GM21723 (cell line): ENCODE data around the gene GALNT11.
"Not testable (repeated sequence)": the region's sequence is repeated elsewhere in the genome, so short reads cannot be mapped to it uniquely, and the experiment has no call there.

Source experiments
- ATAC-seq: cut with Tn5 transposase; IDR thresholded peaks from one replicate; pipeline ENCODE4 v1.9.1; 2021; ENCODE audit warnings: mild to moderate bottlenecking, moderate library complexity; ENCODE audit not compliant: unreplicated experiment

Gene GALNT11

DNA sequence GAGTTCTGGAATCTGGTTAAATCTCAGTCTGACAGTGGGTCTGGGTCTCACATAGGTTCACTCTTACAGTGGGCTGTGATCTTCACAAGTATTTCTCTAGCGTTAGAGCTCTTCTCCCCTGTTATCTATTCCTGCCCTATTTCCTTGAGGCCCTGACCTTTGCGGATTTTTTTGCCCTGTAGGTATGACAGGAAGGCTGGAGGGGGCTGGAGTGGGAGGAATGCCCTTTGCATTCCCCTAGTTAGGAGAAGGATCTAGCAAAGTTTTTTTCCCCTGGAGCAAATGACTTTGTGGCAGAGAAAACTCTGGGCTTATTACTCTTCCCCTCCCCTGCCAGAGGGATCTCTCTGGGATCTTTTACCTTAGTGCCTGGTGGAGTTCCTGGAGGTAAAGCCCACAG, 49.2 kb downstream of the GALNT11 start:
- no peak for ATAC-seq

DNA sequence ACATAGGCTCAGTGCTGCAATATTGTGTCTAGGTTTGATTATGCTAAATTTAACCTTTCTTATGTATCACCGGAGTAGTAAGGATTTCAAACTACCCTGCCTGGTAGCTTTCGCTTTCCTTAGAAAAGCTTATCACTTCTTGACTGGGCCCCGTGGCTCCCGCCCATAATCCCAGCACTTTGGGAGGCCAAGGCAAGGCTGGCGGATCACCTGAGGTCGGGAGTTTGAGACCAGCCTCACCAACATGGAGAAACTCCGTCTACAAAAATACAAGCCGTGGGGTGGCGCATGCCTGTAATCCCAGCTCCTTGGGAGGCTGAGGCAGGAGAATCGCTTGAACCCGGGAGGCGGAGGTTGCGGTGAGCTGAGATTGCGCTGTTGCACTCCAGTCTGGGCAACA, 49.9 kb downstream of the GALNT11 start:
- ATAC-seq = not testable (repeated sequence)

DNA sequence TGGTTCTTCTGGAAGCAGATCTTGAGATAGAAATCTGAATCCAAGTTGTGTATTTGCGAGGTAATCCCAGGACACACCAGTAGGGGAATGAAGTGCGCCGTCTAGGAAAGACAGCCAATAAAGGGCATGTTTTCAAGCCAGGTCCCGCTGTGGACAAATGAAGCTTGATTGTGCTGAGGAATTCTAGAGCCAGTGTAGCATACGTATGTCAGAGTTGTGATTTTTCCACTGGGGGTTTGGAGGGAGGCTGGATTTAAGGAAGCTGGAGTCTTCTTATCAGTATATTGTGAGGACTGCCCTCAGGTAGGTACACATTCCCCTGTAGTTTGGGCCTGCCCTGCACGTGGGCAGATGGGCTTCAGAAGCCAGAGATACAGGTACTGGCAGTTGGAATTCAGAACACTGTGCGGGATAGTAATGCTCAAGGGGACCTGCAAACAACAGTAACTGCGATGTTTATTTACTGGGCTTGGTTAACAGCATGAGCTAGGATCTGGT, 50.9 kb downstream of the GALNT11 start:
- no peak for ATAC-seq

DNA sequence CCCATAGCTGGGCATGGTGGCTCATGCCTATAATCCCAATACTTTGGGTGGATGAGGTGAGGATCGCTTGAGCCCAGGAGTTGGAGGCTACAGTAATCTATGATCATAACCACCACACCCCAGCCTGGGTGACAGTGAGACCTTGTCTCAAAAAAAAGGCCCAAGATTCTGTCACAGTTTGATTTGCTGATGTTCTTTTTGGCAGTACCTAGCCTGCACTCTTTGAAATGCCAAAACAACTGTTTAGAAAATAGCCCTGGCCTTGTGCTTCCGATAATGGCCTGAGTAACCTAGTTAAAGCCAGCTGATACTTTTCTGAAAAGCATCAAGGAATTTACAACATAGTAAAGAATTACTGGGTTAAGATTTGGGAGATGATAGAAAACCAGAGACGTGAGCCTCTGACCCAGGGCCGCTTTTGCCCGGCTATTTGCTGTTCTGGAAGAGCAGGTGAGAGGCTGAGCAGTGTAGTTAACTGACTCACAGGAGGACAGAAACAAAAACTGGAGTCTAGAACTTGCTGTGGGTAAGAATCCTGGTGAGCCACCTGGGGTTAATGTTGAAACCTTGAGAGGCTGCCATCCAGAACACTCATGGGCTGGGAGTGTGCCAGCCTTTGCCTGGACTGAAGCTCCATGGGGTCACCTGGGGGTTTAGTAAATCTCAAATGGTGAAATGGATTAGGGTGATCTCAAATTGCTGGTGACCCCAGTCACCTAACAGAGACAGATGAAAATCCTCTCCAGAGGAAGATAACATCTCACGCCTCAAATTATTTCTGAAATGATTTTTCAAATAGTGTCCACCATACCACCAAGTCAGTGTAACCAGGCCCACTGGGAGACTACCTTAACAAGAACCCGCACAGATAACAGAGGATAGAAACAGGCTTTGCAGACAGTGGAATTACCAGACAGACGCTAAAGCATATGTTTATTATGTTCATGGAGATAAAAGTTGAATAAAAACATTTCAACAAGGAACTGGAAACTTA, 51.8 kb downstream of the GALNT11 start:
- ATAC-seq = no peak

DNA sequence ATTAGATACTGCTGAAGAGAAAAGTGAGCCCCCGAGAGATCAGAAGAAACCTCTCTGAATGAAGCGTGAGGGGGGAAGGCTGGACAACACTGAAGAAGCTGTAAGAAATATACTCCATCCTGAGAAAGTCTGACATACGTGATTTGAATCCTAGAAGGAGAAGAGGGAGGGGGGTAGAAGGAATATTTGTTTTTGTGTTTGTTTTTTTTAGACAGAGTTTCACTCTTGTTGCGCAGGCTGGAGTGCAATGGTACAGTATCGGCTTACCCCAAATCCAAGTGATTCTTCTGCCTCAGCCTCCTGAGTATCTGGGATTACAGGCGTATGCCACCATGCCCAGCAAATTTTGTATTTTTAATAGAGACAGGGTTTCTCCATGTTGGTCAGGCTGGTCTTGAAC, 52.6 kb downstream of the GALNT11 start:
- no peak for ATAC-seq

DNA sequence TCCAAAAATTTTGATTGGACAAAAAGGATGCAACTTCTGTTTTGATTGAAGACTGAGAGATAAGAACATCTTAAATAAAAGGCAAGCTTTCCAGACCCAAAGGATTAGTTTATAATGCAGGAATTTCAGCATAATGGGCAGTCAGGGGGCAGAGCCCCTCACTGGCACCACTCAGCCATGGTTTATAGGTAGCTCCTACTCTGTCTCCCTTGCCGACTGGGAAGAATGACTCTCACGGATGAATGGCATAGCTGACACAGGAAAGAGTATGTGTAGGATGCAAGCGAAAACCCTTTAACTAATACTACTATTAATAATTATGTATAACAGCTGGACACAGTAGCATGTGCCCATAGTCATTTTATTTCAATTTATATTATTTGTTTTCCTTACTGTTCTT, 53.3 kb downstream of the GALNT11 start:
- no peak for ATAC-seq

DNA sequence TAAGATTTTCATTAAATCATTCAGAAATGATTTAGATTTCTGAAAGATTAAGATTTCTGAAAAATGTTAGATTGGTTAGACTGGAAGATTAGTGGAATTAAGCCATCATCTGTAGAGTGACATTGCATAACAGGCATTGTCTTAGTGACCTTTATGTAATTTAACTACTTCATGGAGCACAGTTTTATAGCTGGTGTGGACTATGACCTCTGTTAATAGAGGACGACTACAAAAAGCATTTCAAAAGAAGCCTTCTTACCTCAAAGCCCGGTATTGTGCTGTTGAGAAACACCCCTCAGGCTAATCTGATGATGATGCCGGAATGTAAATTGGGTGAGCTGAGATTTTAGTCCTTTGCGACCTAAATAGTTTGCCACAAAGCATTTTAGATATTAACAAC, 55.6 kb downstream of the GALNT11 start:
- ATAC-seq = no peak

DNA sequence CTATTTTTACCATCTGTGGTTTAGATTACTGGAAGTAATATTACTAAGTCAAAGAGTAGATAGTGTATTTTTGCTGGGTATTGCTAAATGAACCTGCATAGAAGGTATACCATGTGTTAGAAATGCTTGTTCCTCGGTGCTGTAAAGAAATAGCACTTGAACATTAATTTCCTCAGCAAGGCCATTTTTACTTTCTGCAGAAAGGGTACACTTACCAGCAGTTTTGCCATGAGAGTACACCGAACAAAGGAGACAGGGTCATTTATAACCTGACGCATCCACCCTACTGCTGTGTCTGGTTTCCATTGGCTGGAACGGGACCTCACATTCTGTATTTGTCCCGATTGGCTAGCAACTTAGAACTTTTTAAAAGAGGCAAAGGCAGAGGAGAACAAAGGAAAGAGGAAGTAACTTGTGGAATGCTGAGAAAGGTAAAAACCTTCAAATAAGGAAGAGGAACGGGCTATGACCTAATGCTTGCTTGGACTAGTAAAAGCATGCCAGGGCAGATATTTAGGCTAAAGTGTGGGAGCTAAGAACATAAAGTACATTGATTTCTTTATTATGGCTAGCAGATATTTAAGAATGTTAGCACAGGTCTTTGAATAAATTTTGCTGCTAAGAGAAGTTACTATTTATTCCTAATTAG, 56.7 kb downstream of the GALNT11 start:
- ATAC-seq = not testable (repeated sequence)

DNA sequence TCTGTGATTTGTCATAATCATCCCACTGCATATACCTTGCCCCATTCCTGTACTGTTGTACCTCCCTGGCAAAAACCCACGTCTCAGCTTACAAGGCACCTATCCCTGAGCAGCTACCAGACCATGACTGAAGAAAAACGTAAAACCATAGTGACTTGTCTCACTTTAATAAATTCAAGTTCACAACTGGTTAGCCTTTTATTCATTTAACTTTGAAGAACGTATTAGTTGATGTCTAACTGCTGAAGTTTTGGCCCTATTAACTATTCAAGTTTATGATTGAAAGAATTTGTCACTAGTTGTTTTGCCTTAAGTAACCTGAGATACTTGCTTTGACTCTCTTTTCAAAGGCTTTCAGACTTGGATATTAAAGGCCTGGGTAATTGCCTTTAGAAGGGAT, 59.7 kb downstream of the GALNT11 start:
- no peak for ATAC-seq

DNA sequence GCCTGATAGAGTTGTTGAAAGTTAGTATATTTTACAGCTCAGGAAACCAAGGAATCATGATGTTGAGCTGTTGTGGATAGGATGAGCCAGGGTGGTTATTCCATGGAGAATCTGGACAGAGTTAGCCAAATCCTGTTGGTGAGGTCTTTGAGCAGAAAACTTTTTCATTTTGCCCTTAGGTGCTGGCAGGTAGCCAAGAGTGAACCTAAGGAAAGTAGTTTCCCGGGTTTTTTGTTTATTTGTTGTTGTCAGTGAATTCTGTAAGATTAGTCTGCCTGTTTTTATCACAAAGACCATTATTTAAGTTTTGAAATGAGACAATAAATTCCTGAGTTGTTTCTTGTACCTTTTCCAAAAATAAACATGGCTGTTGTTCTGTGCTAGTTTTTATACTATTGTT, 61.0 kb downstream of the GALNT11 start:
- ATAC-seq = no peak

DNA sequence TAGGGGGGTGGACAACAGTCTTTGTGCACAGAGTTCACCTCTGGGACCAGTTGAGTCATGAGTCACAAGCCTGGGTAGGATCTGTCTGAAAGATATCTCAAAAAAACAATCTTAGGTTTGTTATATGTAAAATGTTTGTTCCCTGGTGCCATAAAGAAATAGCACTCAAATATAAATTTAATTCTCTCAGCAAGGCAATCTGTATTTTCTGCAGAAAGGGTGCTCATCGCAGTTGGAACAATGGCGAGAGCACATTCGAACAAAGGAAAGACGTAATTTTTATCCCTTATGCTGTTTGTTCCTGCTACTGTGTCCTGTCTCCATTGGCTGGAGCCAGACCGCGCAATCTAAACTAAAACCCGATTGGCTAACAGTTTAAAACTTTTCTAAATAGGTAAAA, 63.7 kb downstream of the GALNT11 start:
- ATAC-seq = no peak

DNA sequence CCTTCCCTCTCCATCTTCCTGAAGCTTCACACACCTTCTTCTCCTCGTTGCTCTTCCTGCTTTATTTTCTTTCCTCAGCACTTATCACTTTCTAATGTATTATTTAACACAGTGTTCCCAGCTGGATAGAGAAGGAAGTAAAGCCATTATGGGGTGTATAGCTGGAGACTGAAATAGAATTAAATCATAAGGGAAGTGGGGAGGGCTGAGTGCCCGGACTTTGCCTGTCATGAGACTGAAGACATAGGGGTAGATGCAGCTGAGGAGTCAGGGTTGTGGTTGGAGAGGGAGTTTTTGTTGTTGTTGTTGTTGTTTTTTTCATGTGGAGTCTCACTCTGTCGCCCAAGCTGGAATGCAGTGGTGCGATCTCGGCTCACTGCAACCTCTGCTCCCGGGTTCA, 65.3 kb downstream of the GALNT11 start:
- no peak for ATAC-seq

DNA sequence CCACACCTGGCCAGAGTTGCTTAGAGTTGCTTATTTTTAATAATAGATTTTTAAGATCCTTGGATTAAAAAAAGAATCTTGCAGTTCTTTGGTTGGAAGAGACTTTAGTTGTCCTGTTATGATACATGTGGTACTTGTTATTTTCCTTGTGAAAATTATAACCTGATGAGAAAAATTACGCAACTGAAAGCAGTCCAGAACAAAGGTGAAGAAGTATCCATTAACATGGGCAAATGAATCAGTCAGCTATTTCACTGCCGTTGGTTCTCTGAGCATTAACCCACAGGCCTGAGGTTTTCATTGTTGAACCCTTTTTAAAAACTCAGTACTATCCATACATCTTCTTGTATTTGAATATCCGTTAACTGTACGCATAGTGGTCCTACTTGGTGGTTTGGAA, 68.2 kb downstream of the GALNT11 start:
- ATAC-seq = no peak

DNA sequence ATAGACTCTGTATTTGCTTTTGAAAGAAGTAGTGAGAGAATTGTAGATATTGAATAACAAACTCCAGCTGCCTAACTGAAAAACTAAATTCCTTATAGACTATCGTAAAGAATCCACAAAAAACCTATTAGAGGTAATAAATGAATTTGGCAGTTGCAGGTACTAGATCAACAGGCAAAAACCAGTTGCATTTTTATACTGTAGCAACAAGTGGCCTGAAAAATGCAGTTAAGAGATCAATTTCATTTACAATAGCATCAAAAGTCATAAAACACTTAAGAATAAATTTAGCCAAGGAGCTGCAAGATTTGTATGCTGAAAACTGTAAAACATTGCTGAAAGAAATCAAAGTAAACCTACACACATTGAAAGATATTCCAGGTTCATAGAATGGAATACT, 70.3 kb downstream of the GALNT11 start:
- no peak for ATAC-seq

DNA sequence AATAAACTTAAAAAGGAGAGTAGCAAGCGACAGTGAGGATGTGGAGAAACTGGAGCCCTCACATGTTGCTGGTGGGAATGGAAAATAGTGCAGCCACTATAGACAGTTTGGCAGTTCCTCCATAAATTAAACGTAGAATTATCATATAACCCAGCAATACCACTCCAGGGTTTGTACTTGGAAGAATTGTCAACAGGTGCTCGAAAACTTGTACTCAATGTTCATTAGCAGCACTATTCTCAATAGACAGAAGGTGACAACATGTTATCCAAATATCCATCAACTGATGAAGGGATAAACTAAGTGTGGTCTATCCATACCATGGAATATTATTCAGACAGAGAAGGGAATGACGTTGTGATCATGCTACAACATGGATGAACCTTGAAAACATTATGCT, 71.9 kb downstream of the GALNT11 start:
- ATAC-seq = no peak

DNA sequence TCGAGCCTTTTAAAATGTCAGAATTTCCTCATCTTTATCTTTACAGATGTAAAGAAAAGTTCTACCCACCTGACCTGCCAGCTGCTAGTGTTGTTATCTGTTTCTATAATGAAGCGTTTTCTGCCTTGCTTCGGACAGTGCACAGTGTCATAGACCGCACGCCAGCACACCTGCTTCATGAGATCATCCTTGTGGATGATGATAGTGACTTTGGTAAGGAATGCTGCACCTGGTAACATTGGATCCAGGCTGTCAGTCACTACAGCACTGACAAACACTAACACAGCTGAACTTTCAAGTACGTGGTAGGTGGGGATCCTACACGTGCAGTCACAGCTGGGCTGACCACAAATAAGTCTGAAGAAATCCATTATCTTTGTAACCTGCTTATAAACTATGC, 77.6 kb downstream of the GALNT11 start:
- ATAC-seq = no peak

DNA sequence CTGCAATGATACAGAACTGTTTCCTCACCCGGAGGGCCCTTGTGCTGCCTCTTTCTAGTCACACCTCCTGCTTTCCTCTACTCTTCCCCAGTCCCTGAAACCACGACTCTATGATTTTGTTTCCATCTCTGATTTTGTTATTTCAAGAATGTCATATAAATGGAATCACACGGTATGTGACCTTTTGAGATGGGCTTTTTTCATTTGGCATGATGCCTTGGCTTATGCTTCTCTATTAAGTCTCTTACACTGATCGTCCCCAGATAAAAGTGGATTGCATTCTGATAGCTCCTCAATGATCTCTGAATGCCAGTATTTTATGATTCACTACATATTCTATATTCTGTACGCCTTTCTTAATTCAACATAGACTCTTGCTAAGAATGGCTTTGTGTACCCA, 78.2 kb downstream of the GALNT11 start:
- ATAC-seq = no peak

DNA sequence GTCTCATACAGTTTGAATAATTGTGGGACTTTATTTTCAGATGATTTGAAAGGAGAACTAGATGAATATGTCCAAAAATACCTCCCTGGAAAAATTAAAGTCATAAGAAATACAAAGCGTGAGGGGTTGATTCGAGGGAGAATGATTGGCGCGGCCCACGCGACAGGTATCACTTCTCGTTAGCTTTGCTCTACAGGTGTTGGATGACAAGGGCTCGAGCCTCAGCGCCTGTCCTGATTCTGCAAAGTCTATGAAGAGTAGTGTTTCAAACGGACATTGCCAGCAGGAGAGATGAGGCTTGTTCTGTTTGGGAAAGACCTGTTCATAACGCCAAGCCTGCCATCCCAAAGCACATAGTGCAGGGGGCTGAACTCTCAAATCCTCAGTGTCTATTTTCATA, 79.7 kb downstream of the GALNT11 start:
- no peak for ATAC-seq

DNA sequence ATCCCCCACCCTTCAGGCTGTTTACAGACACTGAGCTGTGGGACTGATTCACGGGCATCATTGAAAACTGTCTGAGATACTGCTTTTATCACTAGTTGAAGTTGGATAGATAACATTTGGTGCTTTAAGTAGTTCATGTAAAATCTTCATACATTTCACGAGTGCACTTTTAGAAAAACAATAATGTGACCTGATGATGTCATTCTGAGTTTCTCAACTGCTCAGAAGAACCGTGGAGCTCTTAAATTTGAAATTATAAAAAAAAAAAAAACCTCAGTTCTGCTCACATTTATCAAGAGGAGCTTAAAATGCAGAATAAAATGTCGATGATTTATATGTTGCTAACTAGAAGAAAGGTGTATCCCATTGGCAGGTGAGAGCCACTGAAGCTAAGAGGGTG, 81.5 kb downstream of the GALNT11 start:
- ATAC-seq = no peak

DNA sequence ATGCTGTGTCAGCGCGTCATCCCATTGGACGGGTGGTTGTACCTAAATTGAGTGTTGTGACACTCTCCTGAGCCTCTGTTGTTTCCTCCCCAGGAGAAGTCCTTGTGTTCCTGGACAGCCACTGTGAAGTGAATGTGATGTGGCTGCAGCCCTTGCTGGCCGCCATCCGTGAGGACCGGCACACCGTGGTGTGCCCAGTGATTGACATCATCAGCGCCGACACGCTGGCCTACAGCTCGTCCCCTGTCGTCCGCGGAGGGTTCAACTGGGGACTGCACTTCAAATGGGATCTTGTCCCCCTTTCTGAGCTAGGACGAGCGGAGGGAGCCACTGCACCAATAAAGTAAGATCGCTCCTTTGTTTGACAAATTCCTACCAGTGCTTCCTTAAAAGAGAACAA, 82.5 kb downstream of the GALNT11 start:
- ATAC-seq = no peak

DNA sequence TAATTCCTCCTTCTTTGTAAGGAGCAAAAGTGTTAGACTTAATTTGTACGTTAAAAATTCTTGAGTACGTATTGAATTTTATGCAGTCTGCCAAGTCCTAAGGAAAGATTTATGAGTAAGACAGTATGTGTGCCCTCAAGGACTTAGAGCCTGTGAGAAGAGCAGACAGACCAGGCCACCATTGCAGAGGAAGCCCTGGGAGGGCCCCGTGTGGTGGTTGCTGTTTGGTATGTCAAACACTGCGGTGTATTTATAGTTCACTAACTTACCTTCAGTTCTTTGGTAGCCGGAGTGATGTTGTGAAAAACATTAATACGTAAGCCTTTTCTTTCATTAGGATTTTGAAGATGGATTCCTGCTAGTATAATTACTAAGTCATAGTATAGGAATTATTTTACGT, 82.9 kb downstream of the GALNT11 start:
- no peak for ATAC-seq

DNA sequence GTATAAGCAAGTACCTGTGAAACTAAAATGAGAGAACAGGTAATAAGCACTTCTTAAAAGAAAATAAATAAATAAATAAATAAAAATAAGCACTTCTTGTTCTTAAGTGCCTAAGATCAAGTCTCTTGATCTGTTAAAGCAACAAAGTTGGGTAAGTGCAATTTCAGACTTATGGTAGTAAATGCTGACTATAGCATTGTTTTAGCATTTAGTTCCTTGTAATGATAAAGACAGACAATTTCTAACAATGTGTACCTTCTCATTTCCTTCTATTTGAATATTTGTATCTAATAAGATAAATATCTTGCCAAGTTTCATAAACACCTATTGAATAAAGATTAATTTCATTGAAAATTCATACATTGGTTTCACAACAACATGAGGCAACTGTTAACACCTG, 87.4 kb downstream of the GALNT11 start:
- ATAC-seq = no peak
